ENCODE measurements around the gene PPDPF.

Gene PPDPF

GRCh38 chr20:63522091-63522868 lies 1.7 kb downstream of the PPDPF start:
- no peak for DNase-seq

- DNase-seq, result no peak
Observed at GRCh38 chr20:63522981-63523611, 2.5 kb downstream of the PPDPF start.

- DNase-seq, result no peak
Observed at GRCh38 chr20:63525185-63525584, 4.6 kb downstream of the PPDPF start.

GRCh38 chr20:63525971-63526370 lies 5.4 kb downstream of the PPDPF start:
- no peak for DNase-seq

GRCh38 chr20:63527184-63527583 lies 6.6 kb downstream of the PPDPF start:
- no peak for DNase-seq

- no peak for DNase-seq
Observed at GRCh38 chr20:63529180-63529860, 8.8 kb downstream of the PPDPF start.

- no peak for DNase-seq
Observed at GRCh38 chr20:63529861-63530787, 9.6 kb downstream of the PPDPF start.

- no peak for DNase-seq
Observed at GRCh38 chr20:63530788-63531160, 10.2 kb downstream of the PPDPF start.

GRCh38 chr20:63531686-63532448 lies 11.3 kb downstream of the PPDPF start:
- DNase-seq, result no peak

- DNase-seq, result no peak
Observed at GRCh38 chr20:63532449-63532971, 11.9 kb downstream of the PPDPF start.

GRCh38 chr20:63533388-63533787 lies 12.8 kb downstream of the PPDPF start:
- no peak for DNase-seq

- no peak for DNase-seq
Observed at GRCh38 chr20:63533871-63534393, 13.4 kb downstream of the PPDPF start.

GRCh38 chr20:63534427-63534830 lies 13.9 kb downstream of the PPDPF start:
- DNase-seq, result no peak

- DNase-seq, result no peak
Observed at GRCh38 chr20:63534831-63535651, 14.5 kb downstream of the PPDPF start.

GRCh38 chr20:63536241-63536977 lies 15.8 kb downstream of the PPDPF start:
- DNase-seq, result peak; percentile 28

GRCh38 chr20:63536997-63537524 lies 16.5 kb downstream of the PPDPF start, which contains the start of gene PTK6:
Gene PTK6, minus strand, starts transcription at chr20:63537376. Its CDS starts 62 bp downstream, at chr20:63537314.
- no peak for DNase-seq

GRCh38 chr20:63537525-63538203 lies 17.1 kb downstream of the PPDPF start:
- DNase-seq, result peak; percentile 31

GRCh38 chr20:63538204-63539091 lies 17.9 kb downstream of the PPDPF start:
- DNase-seq, result no peak
